ENCODE data around the gene DDIT4. TPM values are rescaled to one million over a fixed set of nuclear protein-coding genes. Genes with fewer than 3 reads are reported as not detected.

Gene DDIT4
- total and polyA plus RNA-seq, 2 of the 8 experiments (the other 6 are each of a cell fraction or from before 2014, with no cell fraction given), result 47.4 to 108 TPM

DNA sequence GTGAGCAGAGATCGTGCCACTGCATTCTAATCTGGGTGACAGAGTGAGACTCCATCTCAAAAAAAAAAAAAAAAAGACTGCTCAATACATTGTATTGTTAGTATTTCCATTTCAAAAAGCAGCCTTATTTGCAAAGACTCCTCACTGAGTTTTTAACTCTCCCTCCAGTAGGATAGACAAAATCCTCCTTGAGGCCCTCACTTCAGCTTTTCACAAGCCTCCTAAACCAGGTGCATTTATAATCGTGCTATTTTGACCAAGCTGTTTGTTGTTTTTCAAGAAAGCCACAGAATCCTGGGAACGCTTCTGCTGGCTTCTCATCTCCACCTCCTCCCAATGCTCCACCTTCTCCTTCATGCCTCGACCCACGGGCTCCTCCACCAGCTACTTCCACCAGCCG lies 6.3 kb upstream of the DDIT4 start:
- no peak for FAIRE-seq
- Histone ChIP-seq H2BK12ac (ENCODE audit: low read depth, low read length) (0 out of 2 replicates have a peak overlapping the region, but pooled peaks have one; percentile 96), H3K23me2 (ENCODE audit: low read depth, low read length) (no peaks in the 10 kb centered on the region), H3K27me3 (replicated peaks in 1 of 4; ENCODE audit: control insufficient read depth in 3 of 4, extremely low read depth in 1 of 4, insufficient read depth in 3 of 4, low read length in 3 of 4) (no peaks in the 10 kb centered on the region), H2BK15ac (ENCODE audit: low read length) (no peak overlapping the region), H3K18ac (ENCODE audit: extremely low read depth, low read length) (peak overlapping the region; percentile 97), H3K4me2 (ENCODE audit: insufficient read depth in 1 of 2, low read depth in 2 of 2, low read length in 2 of 2) (peak overlapping the region; percentile 25 to 43; a peak in 3 of 4 replicates), H2AK5ac (ENCODE audit: low read depth, low read length) (no peak overlapping the region), H2AFZ (ENCODE audit: low read length) (no peak overlapping the region), H4K91ac (replicated peaks; ENCODE audit: insufficient read length, low read length) (no peak overlapping the region), H3K4me1 (replicated peaks in 1 of 4; ENCODE audit: control insufficient read depth in 3 of 4, insufficient read depth in 4 of 4, low read length in 3 of 4) (peaks cover 5 to 28% (median 11%) of the 10 kb centered on the region in 4 experiments), H2BK5ac (ENCODE audit: low read depth, low read length) (peak overlapping the region; percentile 85; the same call in 1 of the 2 replicates), H4K5ac (ENCODE audit: insufficient read length, low read depth, low read length) (peak overlapping the region; percentile 4), H3K4me3 (ENCODE audit: extremely low read depth in 1 of 4, insufficient read depth in 2 of 4, low read depth in 3 of 4, low read length in 4 of 4) (peak overlapping the region in 1 of 4 experiments; percentile 4; a peak in 1 of 8 replicates), H3K9me3 (ENCODE audit: insufficient read depth in 2 of 2, low read depth in 1 of 2, low read length in 1 of 2) (no peaks in the 10 kb centered on the region), H3K79me1 (ENCODE audit: low read depth, low read length) (no peaks in the 10 kb centered on the region), H4K20me1 (replicated peaks in 1 of 2; ENCODE audit: control insufficient read depth in 1 of 2, insufficient read depth in 2 of 2, low read length in 2 of 2) (no peaks in the 10 kb centered on the region), H2BK120ac (replicated peaks; ENCODE audit: low read depth, low read length) (no peak overlapping the region), H3K79me2 (ENCODE audit: control insufficient read depth in 1 of 2, insufficient read depth in 2 of 2, low read length in 2 of 2) (no peaks in the 10 kb centered on the region), H3K9ac (replicated peaks in 1 of 4; ENCODE audit: extremely low read depth in 1 of 4, low read depth in 3 of 4, low read length in 3 of 4) (no peak overlapping the region; a peak in 1 of 7 replicates), H3K23ac (ENCODE audit: insufficient read length) (no peak overlapping the region), H2BK20ac (ENCODE audit: low read length) (no peak overlapping the region), H4K8ac (ENCODE audit: extremely low read depth, insufficient read depth, low read length) (no peak overlapping the region), H3K14ac (ENCODE audit: insufficient read length) (no peak overlapping the region), H3K27ac (ENCODE audit: low read depth, low read length) (peak overlapping the region; percentile 29; the same call in 1 of the 2 replicates), H3K4ac (replicated peaks; ENCODE audit: insufficient read length, low read depth, low read length) (no peak overlapping the region), H3K36me3 (ENCODE audit: control insufficient read depth in 2 of 4, insufficient read depth in 4 of 4, low read length in 3 of 4) (no peaks in the 10 kb centered on the region), H3K56ac (replicated peaks; ENCODE audit: insufficient read length, low read depth, low read length) (no peak overlapping the region)
- TF ChIP-seq TBP (IDR thresholded peaks at IDR 0.05; ENCODE audit: low read depth, low read length) (no peak), KDM1A (IDR thresholded peaks at IDR 0.05; ENCODE audit: borderline replicate concordance, low read length) (no peak), CHD2 (IDR thresholded peaks at IDR 0.05; ENCODE audit: low read length) (no peak), FOSL1 (IDR thresholded peaks at IDR 0.05; ENCODE audit: insufficient read depth, low read depth, low read length) (no peak), RFX5 (IDR thresholded peaks at IDR 0.05; ENCODE audit: borderline replicate concordance, low read depth, low read length) (no peak), ASH2L (IDR thresholded peaks at IDR 0.05; ENCODE audit: low read length) (no peak)
- ChIA-PET POLR2A (ENCODE audit: partially characterized antibody) (interaction anchor here (0.7 to 24.2 kb wide), 7 partner anchors 9 to 65 kb away, joined by 3 to 673 read pairs (median 4); partner anchors contain the start of gene DDIT4), CTCF (ENCODE audit: partially characterized antibody) (interaction anchor here (1.5 to 4.8 kb wide), 3 partner anchors 9 to 45 kb away, joined by 4 to 34 read pairs (median 6); partner anchors contain the start of gene DDIT4)
- WGBS, 2 experiments (ENCODE audit: extremely low coverage in 1 of 2, insufficient coverage in 1 of 2, insufficient read length in 1 of 2, insufficient replicate concordance in 2 of 2, low coverage in 1 of 2, low lambda C conversion rate in 2 of 2, missing lambda C conversion rate in 1 of 2), result 37% methylated on average over 6 of the region's 6 CpGs; no CpG with 5 or more reads in 1 of the 2 experiments
- DNase-seq (ENCODE audit: low read depth in 1 of 2, low spot score in 2 of 2), result no peak

All from H1 (cell line).